CD4-positive, alpha-beta T cell treated with Interleukin-17A for 1 hour (primary cell): Measurements from ENCODE around the gene ABCA13.
"Not testable (repeated sequence)": the region's sequence is repeated elsewhere in the genome, so short reads cannot be mapped to it uniquely, and the experiment has no call there.

Experiments used
- DNase-seq: peaks from one replicate; pipeline ENCODE4 v3.0.0-alpha.2; 2020

Gene ABCA13, protein sequence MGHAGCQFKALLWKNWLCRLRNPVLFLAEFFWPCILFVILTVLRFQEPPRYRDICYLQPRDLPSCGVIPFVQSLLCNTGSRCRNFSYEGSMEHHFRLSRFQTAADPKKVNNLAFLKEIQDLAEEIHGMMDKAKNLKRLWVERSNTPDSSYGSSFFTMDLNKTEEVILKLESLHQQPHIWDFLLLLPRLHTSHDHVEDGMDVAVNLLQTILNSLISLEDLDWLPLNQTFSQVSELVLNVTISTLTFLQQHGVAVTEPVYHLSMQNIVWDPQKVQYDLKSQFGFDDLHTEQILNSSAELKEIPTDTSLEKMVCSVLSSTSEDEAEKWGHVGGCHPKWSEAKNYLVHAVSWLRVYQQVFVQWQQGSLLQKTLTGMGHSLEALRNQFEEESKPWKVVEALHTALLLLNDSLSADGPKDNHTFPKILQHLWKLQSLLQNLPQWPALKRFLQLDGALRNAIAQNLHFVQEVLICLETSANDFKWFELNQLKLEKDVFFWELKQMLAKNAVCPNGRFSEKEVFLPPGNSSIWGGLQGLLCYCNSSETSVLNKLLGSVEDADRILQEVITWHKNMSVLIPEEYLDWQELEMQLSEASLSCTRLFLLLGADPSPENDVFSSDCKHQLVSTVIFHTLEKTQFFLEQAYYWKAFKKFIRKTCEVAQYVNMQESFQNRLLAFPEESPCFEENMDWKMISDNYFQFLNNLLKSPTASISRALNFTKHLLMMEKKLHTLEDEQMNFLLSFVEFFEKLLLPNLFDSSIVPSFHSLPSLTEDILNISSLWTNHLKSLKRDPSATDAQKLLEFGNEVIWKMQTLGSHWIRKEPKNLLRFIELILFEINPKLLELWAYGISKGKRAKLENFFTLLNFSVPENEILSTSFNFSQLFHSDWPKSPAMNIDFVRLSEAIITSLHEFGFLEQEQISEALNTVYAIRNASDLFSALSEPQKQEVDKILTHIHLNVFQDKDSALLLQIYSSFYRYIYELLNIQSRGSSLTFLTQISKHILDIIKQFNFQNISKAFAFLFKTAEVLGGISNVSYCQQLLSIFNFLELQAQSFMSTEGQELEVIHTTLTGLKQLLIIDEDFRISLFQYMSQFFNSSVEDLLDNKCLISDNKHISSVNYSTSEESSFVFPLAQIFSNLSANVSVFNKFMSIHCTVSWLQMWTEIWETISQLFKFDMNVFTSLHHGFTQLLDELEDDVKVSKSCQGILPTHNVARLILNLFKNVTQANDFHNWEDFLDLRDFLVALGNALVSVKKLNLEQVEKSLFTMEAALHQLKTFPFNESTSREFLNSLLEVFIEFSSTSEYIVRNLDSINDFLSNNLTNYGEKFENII (N-terminal part only)

DNA sequence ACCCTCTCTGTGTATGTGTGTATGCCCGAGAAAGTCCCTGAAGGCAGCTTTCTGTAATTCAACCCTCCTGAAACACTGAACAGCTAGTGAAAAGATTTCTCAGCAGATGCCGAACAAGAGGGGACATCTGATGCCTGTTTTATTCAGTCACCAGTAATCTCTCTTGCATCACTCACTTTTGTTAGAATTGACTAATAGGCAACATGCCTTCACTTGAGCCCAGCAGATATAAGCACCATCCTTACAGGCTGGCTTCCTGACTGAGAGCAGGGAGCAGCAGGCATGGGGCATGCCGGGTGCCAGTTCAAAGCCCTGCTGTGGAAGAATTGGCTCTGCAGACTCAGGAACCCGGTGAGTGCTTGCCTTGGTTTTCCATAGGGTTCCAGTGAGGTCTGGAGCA is at the start of gene ABCA13:
Gene ABCA13, plus strand, starts transcription at position 257 of the 400 bp plus-strand sequence. Its CDS starts 26 bp downstream, at position 283.
- no peak for DNase-seq

GRCh38 chr7:48126037-48126436 is 45.2 kb upstream of the ABCA13 start:
- DNase-seq: no peak

GRCh38 chr7:48130658-48131108 is 40.6 kb upstream of the ABCA13 start:
- no peak for DNase-seq

- no peak for DNase-seq
Measured at GRCh38 chr7:48132792-48133191, 38.5 kb upstream of the ABCA13 start.

GRCh38 chr7:48139459-48139858 is 31.8 kb upstream of the ABCA13 start:
- DNase-seq: no peak

- DNase-seq: no peak
Measured at GRCh38 chr7:48140001-48140681, 31.1 kb upstream of the ABCA13 start.

DNA sequence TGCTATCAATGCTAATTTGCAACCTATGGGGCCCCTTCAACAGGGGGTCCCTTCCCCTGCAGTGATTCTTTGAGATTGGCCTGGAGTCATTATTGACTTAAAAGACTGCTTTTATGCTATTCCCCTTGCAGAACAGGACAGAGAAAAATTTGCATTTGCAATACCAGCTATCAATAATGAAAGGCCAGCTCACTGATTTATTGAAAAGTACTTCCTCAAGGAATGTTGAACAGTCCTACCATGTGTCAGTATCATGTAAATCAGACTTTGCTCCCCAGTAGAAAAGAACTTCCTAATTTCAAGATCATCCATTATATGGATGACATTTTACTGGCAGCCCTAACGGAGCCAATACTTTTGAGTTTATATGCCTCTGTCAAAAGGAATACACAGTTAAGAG is 29.7 kb upstream of the ABCA13 start:
- no peak for DNase-seq

- no peak for DNase-seq
Measured at GRCh38 chr7:48144291-48144768, 26.9 kb upstream of the ABCA13 start.

DNA sequence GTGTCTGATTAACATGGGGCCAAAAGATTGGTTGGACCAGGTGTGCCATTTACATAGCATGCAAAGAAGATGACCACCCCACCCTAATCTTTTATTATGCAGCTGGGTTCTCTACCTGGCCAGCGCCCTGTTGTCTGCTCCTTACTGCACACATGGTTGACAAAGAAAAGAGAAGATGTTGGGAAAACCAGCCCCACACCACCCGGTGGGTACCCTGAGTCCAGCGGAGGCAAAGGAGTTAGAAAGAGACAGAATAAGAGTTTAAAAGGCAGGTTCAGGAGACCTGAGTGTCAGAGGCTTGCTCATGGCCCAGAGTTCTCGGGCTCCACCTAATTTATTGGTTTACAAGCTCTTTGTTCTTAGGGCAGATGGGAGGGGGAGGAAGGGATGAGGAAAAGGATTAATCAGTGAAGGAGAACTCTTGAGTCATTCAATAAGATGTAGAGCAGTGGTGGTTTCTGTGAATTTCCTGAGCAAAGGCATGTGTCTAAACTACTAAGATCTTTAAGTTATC is 24.1 kb upstream of the ABCA13 start:
- no peak for DNase-seq

- DNase-seq: not testable (repeated sequence)
Measured at GRCh38 chr7:48147690-48148089, 23.6 kb upstream of the ABCA13 start.

GRCh38 chr7:48148311-48148710 is 22.9 kb upstream of the ABCA13 start:
- DNase-seq: no peak

- DNase-seq: no peak
Measured at GRCh38 chr7:48149058-48149457, 22.2 kb upstream of the ABCA13 start.

GRCh38 chr7:48150086-48150485 is 21.2 kb upstream of the ABCA13 start:
- no peak for DNase-seq

- peak; percentile 44 for DNase-seq
Measured at GRCh38 chr7:48154792-48155413, 16.4 kb upstream of the ABCA13 start.

- no peak for DNase-seq
Measured at GRCh38 chr7:48158404-48158803, 12.9 kb upstream of the ABCA13 start.

GRCh38 chr7:48161407-48162125 is 9.7 kb upstream of the ABCA13 start:
- DNase-seq: no peak

GRCh38 chr7:48165157-48165556 is 6.1 kb upstream of the ABCA13 start:
- no peak for DNase-seq

DNA sequence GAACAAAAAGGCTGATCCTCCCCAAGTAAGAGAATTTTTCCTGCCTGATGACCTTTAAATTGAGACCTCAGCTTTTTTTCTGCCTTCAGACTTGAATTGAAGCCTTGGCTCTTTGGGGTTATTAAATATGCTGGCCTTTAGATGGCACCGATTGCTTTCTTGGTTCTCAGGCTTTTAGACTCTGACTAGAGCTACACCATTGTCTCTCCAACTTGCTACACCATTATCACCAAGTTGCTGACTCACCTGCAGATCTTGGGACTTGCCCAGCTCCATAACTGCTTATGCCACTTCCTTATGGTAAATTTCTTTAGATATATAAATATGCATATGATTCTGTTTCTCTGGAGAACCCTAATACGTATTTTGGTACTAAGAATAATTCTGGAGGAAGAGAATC is 3.1 kb upstream of the ABCA13 start:
- DNase-seq: no peak

GRCh38 chr7:48170506-48170905 is 752 bp upstream of the ABCA13 start:
- no peak for DNase-seq

DNA sequence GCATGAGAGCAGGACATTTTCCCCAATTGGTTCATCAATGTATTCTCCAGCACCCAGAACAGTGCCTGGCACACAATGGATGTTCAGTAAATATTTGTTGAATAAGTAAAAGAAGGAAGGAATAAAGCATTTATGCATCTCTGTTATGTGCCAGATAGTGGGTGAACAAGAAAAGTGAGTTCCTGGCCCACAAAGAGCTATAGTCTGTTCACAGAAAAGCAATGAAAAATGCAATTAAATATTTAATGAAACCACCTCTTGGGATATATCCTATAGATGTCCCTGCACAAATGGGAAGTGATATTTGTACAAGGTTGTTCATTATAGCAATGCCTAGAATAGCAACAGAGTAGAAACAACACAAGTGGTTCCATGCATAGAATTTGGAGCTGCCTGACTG is 2.1 kb downstream of the ABCA13 start:
- DNase-seq: no peak
